ENCODE results near the gene NANOS3. TPM values are rescaled to one million over a fixed set of nuclear protein-coding genes. Genes with fewer than 3 reads are reported as not detected.

Gene NANOS3
- total RNA-seq, 4 donors from 2014 or later = 1.2 TPM; not detected in 3

DNA sequence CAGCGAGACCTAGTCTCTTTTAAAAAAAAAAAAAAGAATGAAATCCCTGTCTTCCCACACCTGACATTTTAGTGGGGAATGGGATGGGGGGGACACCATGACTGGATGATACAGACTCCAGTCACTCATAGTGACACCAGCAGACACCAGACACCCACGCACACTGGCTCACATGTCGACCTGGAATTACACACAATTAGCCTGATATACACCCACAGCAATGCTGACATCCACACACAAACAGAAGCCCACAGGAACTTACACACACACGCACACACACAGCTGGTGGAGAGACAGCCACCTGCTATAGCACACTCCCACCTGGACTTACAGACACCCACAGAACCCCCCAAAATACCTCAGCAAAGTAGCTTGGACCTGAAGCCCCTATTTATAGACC, 8.3 kb upstream of the NANOS3 start:
- H3K27ac ChIP-seq = no peak overlapping the region
- H3K9me3 ChIP-seq = no peaks in the 10 kb centered on the region
- H3K4me1 ChIP-seq = peaks cover 0 to 18% of the 10 kb centered on the region in 2 donors
- intact Hi-C loops (cut with DNase I; ENCODE audit: low total_unique reads) = loop anchor here (10.0 kb wide), 1 partner anchor 274 kb away; no protein-coding TSS in a partner anchor
- H3K27me3 ChIP-seq = peaks cover 0 to 3% of the 10 kb centered on the region in 2 donors
- H3K4me3 ChIP-seq = no peak overlapping the region
- DNase-seq = no peak
- TF ChIP-seq, protein P1, sequence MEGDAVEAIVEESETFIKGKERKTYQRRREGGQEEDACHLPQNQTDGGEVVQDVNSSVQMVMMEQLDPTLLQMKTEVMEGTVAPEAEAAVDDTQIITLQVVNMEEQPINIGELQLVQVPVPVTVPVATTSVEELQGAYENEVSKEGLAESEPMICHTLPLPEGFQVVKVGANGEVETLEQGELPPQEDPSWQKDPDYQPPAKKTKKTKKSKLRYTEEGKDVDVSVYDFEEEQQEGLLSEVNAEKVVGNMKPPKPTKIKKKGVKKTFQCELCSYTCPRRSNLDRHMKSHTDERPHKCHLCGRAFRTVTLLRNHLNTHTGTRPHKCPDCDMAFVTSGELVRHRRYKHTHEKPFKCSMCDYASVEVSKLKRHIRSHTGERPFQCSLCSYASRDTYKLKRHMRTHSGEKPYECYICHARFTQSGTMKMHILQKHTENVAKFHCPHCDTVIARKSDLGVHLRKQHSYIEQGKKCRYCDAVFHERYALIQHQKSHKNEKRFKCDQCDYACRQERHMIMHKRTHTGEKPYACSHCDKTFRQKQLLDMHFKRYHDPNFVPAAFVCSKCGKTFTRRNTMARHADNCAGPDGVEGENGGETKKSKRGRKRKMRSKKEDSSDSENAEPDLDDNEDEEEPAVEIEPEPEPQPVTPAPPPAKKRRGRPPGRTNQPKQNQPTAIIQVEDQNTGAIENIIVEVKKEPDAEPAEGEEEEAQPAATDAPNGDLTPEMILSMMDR (IDR thresholded peaks at IDR 0.05) = no peak
- no peak for TF ChIP-seq POLR2A (IDR thresholded peaks at IDR 0.05)
- H3K36me3 ChIP-seq = no peaks in the 10 kb centered on the region

DNA sequence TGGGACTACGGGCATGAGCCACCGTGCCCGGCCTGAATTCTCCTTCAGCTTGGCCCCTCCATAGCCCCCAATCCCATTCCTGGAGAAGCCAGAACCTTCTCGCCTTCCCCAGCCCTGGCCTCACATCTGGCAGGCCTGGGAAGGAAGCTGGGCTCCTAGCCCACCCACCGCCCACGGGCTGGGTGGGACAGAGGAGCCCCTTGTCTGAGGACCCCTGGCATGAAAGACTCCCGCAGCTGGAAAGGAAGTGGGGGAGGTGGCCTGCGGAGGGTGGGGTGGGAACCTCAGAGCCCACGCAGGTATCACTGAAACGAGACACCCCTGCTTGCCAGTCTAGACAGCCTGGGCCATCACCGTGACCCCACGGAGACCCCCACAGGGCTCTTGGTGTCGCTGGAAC, 7.7 kb upstream of the NANOS3 start:
- TF ChIP-seq, protein P1 (IDR thresholded peaks at IDR 0.05) = no peak
- no peak for TF ChIP-seq POLR2A (IDR thresholded peaks at IDR 0.05)
- intact Hi-C loops (cut with DNase I; ENCODE audit: low total_unique reads) = loop anchor here (10.0 kb wide), 1 partner anchor 274 kb away; no protein-coding TSS in a partner anchor

DNA sequence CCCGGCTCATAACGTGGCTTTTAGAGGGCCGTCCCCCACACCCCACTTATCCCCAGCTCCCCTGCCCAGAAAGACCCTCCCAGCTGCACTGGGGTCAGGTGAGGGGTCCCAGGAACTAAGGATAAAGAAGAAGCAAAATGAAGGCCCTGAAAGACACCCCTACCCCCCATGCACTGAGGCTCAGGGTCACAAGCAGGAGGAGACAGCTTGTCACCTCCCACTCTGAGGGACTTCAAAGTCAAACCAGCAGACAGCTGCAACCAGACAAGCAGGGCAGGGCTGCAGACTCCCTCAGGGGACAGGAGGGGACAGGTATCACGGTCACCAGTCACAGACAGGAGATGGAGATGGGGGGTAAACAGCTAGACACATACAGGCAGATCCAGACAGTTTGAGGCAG, 6.1 kb upstream of the NANOS3 start:
- Histone ChIP-seq H3K4me1 (peaks cover 0 to 10% of the 10 kb centered on the region in 2 donors), H3K4me3 (no peak overlapping the region), H3K36me3 (no peaks in the 10 kb centered on the region), H3K27ac (no peak overlapping the region), H3K9me3 (no peaks in the 10 kb centered on the region), H3K27me3 (peaks cover 0 to 3% of the 10 kb centered on the region in 2 donors)
- intact Hi-C loops (cut with DNase I; ENCODE audit: low total_unique reads) = no loop called here
- TF ChIP-seq POLR2A (IDR thresholded peaks at IDR 0.05) = no peak
- TF ChIP-seq, protein P1 (IDR thresholded peaks at IDR 0.05) = no peak
- no peak for DNase-seq

More for the DNA sequence above, 7.7 kb upstream of the NANOS3 start:
- no peaks in the 10 kb centered on the region for H3K36me3 ChIP-seq
- H3K9me3 ChIP-seq = no peaks in the 10 kb centered on the region
- no peak for DNase-seq
- H3K4me1 ChIP-seq = peaks cover 0 to 18% of the 10 kb centered on the region in 2 donors
- H3K27ac ChIP-seq = no peak overlapping the region
- no peak overlapping the region for H3K4me3 ChIP-seq
- H3K27me3 ChIP-seq = peaks cover 0 to 3% of the 10 kb centered on the region in 2 donors

DNA sequence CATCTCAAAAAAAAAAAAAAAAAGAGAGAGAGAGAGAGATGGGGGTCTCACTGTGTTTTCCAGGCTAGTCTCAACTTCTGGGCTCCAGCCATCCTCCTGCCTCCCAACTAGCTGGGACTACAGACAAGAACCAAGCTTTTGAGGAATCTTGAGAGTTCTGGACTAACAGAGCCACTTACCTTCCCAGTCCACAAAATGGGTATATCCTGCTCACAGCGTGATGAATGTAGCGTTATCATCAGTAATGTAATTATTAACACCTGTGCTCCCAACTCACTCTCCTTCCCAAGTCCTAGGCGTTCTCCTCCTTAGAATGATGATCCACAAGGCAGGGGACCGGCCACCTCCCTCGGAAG, 4.6 kb upstream of the NANOS3 start:
- peaks cover 0 to 6% of the 10 kb centered on the region in 2 donors for H3K4me1 ChIP-seq
- no peaks in the 10 kb centered on the region for H3K36me3 ChIP-seq
- no peak overlapping the region for H3K27ac ChIP-seq
- TF ChIP-seq, protein P1 (IDR thresholded peaks at IDR 0.05) = no peak
- no peak for TF ChIP-seq POLR2A (IDR thresholded peaks at IDR 0.05)
- H3K27me3 ChIP-seq = peaks cover 0 to 3% of the 10 kb centered on the region in 2 donors
- no peak for DNase-seq
- H3K4me3 ChIP-seq = peak overlapping the region in 1 of 2 donors; percentile 17
- intact Hi-C loops (cut with DNase I; ENCODE audit: low total_unique reads) = no loop called here
- no peaks in the 10 kb centered on the region for H3K9me3 ChIP-seq

DNA sequence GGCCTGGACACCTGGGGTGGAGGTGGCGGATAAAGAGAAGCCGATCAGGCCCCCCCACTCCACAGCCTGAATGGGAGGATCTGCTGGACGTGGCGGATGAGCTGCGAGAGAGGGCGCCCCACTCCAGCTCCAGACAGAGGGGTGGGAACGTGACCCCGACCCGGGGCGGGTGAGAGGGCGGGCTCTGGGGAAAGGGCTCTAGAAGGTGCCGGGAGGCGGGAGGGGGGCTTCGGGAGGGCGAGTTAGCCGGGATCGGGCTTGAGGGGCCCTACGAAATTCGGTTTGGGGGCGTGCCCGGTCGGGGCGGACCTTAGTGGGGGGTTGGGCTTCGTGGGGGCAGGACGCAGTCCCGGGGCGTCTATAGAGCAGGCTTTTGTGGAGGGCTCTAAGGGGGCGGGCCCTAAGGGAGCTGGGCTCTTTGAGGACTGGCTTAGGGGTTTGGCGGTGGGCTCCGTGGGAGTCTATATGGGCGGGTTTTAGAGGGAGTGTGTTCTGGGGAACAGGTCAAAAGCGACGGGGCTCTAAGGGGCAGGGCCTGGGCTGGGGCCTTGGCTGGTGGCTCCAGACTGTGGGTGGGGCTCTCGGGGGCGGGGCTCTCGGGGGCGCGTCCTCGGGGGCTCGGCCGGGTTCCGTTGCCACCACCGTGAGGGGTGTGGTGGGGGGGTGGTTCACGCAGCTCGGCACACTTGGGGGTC, 4.1 kb upstream of the NANOS3 start:
- H3K27ac ChIP-seq = no peak overlapping the region
- peak overlapping the region in 1 of 2 donors; percentile 17 for H3K4me3 ChIP-seq
- no peaks in the 10 kb centered on the region for H3K9me3 ChIP-seq
- intact Hi-C loops (cut with DNase I; ENCODE audit: low total_unique reads) = no loop called here
- no peaks in the 10 kb centered on the region for H3K36me3 ChIP-seq
- no peak for TF ChIP-seq POLR2A (IDR thresholded peaks at IDR 0.05)
- TF ChIP-seq, protein P1 (IDR thresholded peaks at IDR 0.05) = no peak
- peaks cover 0 to 6% of the 10 kb centered on the region in 2 donors for H3K4me1 ChIP-seq
- peaks cover 0 to 3% of the 10 kb centered on the region in 2 donors for H3K27me3 ChIP-seq
- DNase-seq = no peak
